Measurements from ENCODE around the gene SIM1. TPM values are rescaled to one million over a fixed set of nuclear protein-coding genes. Genes with fewer than 3 reads are reported as not detected.

The SIM1 gene
- total and polyA plus RNA-seq, 2 of the 8 experiments (the other 6 are each of a cell fraction or from before 2014, with no cell fraction given) = 0.02 to 0.39 TPM

GRCh38 chr6:100381111-100381510 lies 83.6 kb downstream of the SIM1 start (continued):
- TF ChIP-seq CHD7 (IDR thresholded peaks at IDR 0.05; ENCODE audit: insufficient replicate concordance, low read length) (no peak), CBX8 (IDR thresholded peaks at IDR 0.05; ENCODE audit: borderline replicate concordance, low read depth, low read length) (no peak), CTBP2 (IDR thresholded peaks at IDR 0.05; ENCODE audit: borderline replicate concordance, insufficient read depth, insufficient read length, low read length) (no peak), CEBPB (IDR thresholded peaks at IDR 0.05; ENCODE audit: low read depth, low read length) (no peak), CBX5 (IDR thresholded peaks at IDR 0.05; ENCODE audit: low read depth, low read length) (no peak), SIX5 (IDR thresholded peaks at IDR 0.05; ENCODE audit: low read depth, low read length) (no peak), SP2 (IDR thresholded peaks at IDR 0.05; ENCODE audit: low read length) (no peak), FOSL1 (IDR thresholded peaks at IDR 0.05; ENCODE audit: insufficient read depth, low read depth, low read length) (no peak), SAP30 (IDR thresholded peaks at IDR 0.05; ENCODE audit: insufficient read depth, insufficient replicate concordance, low read length) (no peak)
